HG03521 (cell line): Measurements from ENCODE around the gene SLC7A14.

Experiments
- ATAC-seq: cut with Tn5 transposase; IDR thresholded peaks from one replicate; pipeline ENCODE4 v1.9.1; 2021; ENCODE audit warnings: mild to moderate bottlenecking, moderate library complexity; ENCODE audit not compliant: unreplicated experiment

Gene SLC7A14

GRCh38 chr3:170539897-170540296 is 46.0 kb downstream of the SLC7A14 start:
- no peak for ATAC-seq

- no peak for ATAC-seq
Measured at GRCh38 chr3:170536712-170537111, 49.2 kb downstream of the SLC7A14 start.

- no peak for ATAC-seq
Measured at GRCh38 chr3:170534227-170534626, 51.6 kb downstream of the SLC7A14 start.

- ATAC-seq: no peak
Measured at GRCh38 chr3:170532573-170532972, 53.3 kb downstream of the SLC7A14 start.

GRCh38 chr3:170531657-170532335 is 54.1 kb downstream of the SLC7A14 start:
- ATAC-seq: no peak

- no peak for ATAC-seq
Measured at GRCh38 chr3:170531054-170531453, 54.8 kb downstream of the SLC7A14 start.

GRCh38 chr3:170529912-170530311 is 56.0 kb downstream of the SLC7A14 start:
- ATAC-seq: no peak

GRCh38 chr3:170529346-170529745 is 56.5 kb downstream of the SLC7A14 start:
- ATAC-seq: no peak

GRCh38 chr3:170528726-170529125 is 57.1 kb downstream of the SLC7A14 start:
- ATAC-seq: no peak

GRCh38 chr3:170524073-170524472 is 61.8 kb downstream of the SLC7A14 start:
- no peak for ATAC-seq

GRCh38 chr3:170523248-170523647 is 62.6 kb downstream of the SLC7A14 start:
- no peak for ATAC-seq

- ATAC-seq: no peak
Measured at GRCh38 chr3:170522201-170522600, 63.7 kb downstream of the SLC7A14 start.

- ATAC-seq: no peak
Measured at GRCh38 chr3:170520996-170521395, 64.9 kb downstream of the SLC7A14 start.

GRCh38 chr3:170517242-170517945 is 68.5 kb downstream of the SLC7A14 start:
- no peak for ATAC-seq

GRCh38 chr3:170513642-170514041 is 72.2 kb downstream of the SLC7A14 start:
- ATAC-seq: no peak

GRCh38 chr3:170511371-170511770 is 74.5 kb downstream of the SLC7A14 start:
- no peak for ATAC-seq

- ATAC-seq: no peak
Measured at GRCh38 chr3:170508839-170509238, 77.0 kb downstream of the SLC7A14 start.

GRCh38 chr3:170508291-170508690 is 77.6 kb downstream of the SLC7A14 start:
- no peak for ATAC-seq

- no peak for ATAC-seq
Measured at GRCh38 chr3:170507063-170507462, 78.8 kb downstream of the SLC7A14 start.

- no peak for ATAC-seq
Measured at GRCh38 chr3:170506556-170506955, 79.3 kb downstream of the SLC7A14 start.

GRCh38 chr3:170502297-170502696 is 83.6 kb downstream of the SLC7A14 start:
- ATAC-seq: no peak

GRCh38 chr3:170500995-170501394 is 84.9 kb downstream of the SLC7A14 start:
- ATAC-seq: no peak

- no peak for ATAC-seq
Measured at GRCh38 chr3:170500462-170500861, 85.4 kb downstream of the SLC7A14 start.
